NCI-H1092 treated with DMSO at 0.1 percent for 48 hours (cell line): ENCODE measurements around the gene CLEC4G.
A peak's percentile ranks its signal among the peaks of the same experiment; 100 is the strongest.

Experiments used
- DNase-seq: peaks from one replicate; lab custom pipeline; 2025; lab: John Stamatoyannopoulos, UW

The CLEC4G gene

DNA sequence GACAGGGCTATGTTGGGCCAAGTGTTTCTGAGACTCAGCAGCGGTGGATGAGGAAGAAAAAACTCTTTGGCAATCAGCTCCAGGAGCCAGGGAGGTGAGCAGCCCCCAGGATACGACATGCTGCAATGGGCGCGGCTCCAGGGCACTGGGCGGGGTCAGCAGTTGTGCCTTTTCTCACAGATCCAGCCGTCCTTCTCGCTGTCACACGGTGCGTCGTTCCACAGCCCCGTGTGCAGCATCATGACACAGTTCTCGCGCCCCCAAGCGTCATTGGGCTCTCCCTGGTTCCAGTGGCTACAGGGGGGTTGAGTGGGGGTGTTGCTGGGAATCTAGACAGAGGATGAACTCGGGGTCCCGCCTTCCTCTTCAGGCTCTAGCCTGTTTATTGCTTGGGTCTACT is 2.7 kb downstream of the CLEC4G start:
- no peak for DNase-seq

DNA sequence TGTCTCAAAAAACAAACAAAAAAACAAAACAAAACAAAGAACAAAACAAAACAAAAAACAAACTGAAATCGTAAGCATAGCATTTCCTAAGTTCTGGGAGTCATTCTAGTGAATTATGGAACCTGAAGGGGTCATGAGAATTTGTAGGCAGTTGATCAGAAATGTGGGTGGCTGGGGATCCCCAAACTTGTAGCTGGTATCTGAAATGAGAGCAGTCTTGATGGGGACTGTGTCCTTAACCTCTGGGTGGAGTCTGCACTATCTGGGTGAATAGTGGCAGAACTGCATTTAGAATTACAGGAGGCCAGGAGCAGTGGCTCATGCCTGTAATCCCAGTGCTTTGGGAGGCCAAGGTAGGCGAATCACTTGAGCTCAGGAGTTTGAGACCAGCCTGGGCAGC is 6.1 kb downstream of the CLEC4G start:
- DNase-seq = no peak

DNA sequence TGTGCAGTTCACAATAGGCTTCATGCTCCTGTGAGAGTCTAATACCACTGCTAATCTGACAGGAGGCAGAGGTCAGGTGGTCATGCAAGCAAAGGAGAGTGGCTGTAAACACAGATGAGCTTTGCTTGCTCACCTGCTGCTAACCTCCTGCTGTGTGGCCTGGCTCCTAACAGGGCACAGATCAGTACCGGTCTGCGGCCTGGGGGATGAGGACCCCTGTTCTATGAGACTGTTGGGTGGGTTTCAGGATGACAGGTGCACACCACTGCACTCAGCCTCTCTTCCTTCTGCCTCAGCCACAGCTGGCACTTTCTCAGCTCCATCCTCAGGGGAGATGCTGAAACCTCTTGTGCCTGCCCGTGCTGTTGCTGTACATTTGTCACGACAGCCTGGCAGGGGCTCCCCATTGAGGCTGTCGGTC is 9.7 kb downstream of the CLEC4G start:
- DNase-seq = peak; percentile 53

- no peak for DNase-seq
These were observed 11.6 kb downstream of the CLEC4G start for GRCh38 chr19:7720351-7720750.

DNA sequence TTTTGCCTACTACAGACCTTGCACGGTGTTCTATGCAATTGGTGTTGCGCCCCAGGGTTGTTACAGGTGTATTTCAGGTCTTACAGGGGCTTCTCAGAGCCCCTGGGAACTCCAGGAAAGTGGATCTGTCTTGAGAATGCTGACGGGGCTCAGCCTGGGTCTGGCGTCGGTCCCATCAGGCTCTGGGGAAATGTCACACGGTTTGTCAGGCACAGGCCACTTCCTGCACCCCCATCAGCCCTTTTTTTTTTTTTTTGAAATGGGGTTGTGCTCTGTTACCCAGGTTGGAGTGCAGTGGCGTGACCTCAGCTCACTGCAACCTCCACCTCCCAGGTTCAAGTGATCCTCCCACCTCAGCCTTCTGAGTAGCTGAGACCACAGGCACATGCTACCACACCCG is 13.2 kb downstream of the CLEC4G start:
- DNase-seq = no peak

DNA sequence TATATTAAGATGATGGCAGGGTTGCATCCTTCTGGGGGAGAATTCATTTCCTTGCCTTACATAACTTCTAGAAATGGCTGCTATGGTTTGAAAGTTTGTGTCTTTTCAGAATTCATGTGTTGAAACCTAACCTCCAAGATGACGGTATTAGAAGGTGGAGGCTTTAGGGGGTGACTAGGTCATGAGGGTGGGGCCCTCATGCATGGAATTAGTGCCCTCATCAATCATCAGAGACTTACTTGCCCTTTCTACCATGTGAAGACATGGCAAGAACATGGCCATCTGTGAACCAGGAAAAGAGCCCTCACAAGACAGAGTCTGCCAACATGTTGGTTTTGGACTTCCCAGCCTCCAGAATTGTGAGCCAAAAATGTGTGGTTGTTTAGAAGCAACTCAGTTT is 15.1 kb downstream of the CLEC4G start:
- DNase-seq = no peak

GRCh38 chr19:7715671-7716070 is 16.2 kb downstream of the CLEC4G start:
- no peak for DNase-seq

DNA sequence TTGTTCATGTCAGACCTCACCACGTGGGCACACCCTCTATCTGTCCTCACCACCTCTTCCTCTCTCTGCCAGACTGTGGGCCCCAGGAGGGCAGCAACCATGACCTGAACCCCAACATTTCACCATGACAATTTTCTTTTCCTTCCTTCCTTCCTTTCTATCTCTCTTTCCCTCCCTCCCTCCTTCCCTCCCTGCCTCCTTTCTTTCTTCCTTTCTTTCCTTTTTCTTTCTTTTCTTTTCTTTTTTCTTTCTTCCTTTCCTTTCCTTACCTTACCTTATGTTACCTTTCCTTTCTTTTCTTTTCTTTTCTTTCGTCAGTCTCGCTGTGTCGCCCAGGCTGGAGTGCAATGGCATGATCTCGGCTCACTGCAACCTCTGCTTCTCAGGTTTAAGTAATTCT is 21.3 kb downstream of the CLEC4G start:
- DNase-seq = no peak

DNA sequence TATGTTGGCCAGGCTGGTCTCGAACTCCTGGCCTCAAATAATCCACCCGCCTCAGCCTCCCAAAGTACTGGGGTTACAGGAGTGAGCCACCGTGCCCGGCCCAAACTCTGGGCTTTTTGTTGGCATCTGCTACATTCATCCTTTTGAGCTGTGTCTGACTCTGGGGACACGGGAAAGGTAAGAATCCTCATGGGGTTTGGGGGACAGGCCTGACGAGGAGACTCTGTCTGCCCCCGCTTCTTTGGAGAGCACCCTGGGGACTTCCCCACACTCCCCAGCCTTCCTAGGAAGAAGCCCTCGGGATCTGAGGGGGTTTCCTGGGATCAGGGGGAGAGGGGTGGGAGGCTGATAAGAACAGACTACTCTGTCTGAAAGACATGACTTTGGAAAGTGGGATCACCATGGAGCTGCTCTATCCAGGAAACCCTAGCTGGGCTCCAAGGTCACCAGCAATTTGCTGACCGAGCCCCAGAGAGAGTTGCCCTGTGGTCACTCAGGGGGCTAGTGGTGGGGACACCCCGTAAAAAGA is 21.9 kb downstream of the CLEC4G start:
- DNase-seq = no peak

GRCh38 chr19:7706955-7707456 is 24.9 kb downstream of the CLEC4G start:
- no peak for DNase-seq

DNA sequence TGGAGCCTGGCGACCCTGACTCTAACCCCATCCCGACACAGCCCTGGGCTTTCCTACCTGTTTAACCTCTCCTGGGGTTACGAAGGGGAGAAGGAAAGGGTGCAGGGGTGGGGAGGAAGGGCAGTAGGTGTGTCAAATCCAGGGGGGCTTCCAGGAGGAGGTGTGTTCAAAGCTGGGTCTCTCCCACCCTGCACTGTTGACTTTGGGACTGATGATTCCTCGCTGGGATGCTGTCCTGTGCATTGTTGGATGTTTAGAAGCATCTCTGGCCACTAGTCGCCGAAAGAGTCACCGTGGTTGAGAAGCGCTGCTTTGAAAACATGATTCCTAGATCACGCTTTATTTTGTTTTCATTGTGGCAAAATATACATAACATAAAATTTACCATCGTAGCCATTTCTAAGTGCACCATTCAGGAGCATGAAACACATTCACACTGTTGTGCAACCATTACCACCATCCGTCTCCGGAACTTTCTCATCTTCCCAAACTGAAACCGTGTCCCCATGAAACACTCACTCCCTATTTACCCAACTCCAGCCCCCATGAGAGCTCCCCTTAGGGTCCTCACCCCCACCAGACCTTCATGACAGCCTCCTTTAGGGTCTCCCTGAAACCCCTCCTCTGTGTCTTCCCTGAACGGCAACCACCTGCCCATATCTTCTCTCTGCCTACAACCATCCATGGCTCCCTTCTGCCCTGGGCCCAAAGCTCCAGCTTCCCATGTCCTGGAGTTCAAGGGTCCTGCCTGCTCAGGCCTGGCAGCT is 25.5 kb downstream of the CLEC4G start:
- DNase-seq = no peak

DNA sequence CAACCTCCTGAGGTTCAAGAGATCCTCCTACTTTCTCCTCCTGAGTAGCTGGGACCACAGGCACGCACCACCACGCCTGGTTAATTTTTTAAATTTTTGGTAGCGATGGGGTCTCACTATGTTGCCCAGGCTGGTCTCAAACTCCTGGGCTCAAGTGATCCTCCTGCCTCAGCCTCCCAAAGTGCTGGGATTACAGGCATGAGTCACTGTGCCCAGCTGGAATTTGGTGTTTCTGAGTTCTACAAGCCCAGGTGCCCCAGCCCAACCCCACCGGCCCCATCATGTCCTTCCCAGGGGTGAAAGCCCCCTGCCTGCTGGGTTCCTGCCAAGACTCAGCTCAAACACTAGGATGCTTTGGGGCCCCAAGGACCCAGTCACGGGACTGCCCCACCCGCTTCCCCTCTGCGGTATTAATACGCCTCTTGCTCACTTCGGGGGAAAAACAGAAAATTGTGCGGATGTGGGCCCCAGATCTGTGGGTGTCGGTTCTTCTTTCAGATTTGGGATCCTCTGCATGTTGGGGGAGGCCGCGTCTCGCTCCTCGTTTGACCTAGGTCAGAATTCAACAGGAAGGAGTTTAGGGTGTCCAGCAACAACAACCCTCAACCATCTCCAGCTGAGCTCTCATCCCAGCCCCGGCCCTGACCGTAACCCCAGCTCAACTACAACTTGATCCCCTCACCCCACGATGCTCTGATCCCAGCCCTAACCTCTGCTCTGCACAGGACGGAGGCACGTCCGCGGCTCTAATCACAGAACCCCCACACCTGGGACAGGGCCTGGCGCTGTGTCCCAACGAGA is 26.3 kb downstream of the CLEC4G start:
- no peak for DNase-seq

DNA sequence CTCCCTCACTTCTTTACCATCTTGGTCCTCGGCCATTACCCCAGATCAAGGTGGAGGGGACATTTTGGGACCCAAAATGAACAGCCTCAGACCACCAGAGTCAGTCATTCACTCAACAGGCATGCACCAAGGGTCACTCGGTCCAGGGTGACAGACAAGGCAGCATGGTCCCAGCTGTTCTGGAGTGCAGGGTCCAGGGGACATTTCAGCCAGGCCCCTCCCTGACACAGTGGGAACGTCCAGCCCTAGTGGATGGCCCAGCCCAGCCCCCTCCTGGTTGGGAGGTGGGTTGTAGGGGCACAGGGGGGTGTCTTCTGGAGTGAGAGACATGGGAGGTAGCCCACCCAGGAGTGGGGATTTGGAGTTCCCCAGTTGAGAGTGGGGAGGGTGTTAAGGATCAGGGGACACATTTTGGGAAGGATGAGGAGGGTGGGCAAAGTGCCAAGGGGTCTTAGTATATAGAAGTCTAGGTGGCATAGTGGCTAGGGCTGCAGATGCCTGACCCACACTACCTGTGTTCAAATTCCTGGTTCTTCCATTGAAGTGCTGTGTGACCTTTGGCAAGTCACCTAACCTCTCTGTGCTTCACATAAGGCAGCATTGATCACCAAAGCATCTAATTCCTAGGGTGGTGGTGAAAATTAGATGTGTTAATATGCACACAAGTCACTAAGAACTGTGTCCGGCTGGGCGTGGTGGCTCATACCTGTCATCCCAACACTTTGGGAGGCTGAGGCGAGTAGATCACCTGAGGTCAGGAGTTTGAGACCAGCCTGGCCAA is 27.4 kb downstream of the CLEC4G start:
- no peak for DNase-seq

DNA sequence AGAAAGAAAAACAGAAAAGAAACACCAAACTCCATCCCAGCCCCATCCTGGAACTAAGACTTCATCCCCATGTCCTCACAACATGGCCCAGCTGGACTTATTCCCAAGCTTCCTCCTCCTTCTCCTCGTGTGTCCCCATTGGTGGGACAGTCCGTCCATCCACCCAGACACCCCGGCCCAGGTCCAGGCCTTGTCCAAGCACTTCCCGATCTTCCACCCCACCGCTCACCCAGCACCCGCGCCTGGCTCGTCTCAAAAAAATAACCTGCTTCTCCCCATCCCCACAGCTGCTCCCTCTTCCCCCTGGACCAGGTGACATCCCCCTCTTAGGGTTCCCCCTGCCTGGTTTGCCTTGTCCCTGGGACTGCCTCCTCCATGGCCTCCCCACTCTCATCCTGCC is 28.6 kb downstream of the CLEC4G start:
- no peak for DNase-seq

GRCh38 chr19:7701654-7702457 is 30.1 kb downstream of the CLEC4G start, which contains the start of gene FCER2:
Gene FCER2 (minus strand): TSS chr19:7702131. CDS start chr19:7699760, 2,371 bp downstream.
- no peak for DNase-seq

DNA sequence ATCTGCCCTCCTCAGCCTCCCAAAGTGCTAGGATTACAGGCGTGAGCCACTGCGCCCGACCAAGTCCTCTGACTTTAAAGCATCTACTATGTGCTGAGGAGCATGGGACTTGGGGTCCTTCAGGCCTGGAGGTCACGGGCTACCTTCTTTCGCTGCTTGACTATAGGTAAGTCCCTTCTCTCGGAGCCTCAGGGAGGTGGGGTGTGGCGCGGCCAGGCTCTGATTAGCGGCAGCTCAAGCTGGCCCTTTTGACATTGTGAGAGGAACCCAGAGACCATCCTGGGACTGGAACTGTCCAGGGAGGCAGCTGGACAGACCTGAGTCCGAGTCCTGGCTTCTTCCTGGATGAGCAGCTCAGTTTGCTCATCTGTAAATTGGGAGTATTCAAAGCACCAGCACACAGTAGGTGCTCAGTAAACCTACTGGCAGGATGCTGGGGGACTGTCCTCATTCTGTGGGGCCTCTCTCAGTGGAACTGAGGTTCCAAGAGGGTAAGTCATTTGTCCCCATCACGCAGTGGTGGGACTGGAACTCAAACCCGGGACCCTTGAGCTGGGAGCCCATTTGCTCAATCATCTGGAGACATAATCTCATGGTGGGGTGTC is 30.8 kb downstream of the CLEC4G start:
- no peak for DNase-seq

DNA sequence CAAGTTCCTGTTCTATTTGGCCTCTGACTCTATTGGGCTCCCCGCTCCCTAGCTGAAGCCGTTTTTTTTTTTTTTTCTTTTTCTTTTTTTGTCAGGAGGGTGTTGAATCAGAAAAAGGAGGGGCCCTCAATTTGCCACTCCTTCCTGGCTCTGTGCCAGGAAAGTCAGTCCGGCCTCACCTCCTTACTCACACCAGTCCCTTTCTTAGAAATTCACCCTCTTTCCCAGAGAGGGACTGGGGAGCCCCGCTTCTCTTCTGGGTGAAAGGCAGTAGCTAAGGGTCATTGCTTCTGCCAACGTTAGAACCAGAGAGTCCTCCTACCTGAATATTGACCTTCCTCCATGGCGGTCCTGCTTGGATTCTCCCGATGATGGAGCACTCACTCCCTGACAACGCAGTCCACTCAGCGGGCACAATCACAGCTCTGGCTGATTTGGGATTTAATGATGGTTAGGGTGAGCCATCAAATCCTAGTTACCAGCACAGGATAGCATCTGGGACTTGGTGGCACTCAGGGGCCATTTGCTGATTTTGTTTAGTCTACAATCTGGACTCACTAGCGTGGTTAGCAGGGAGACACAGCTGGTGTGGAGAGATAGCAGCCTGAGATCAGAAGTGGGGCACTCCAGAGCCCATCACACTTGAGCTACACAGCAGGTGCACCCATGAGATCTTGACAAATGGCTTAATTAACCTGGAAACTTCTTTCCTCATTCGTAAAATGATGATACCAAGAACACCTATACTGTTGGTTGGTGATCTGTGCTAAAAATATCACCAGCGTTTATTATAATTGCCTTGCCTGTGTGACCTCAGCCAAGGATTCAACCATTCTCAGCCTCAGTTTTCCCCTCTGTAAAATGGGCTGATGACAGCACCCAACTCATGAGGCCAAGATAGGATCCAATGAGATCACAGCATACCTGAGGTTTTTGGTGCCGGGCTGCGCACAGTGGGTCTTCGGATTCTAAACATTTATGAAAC is 32.2 kb downstream of the CLEC4G start:
- no peak for DNase-seq

GRCh38 chr19:7699003-7699402 is 32.9 kb downstream of the CLEC4G start:
- DNase-seq = no peak

DNA sequence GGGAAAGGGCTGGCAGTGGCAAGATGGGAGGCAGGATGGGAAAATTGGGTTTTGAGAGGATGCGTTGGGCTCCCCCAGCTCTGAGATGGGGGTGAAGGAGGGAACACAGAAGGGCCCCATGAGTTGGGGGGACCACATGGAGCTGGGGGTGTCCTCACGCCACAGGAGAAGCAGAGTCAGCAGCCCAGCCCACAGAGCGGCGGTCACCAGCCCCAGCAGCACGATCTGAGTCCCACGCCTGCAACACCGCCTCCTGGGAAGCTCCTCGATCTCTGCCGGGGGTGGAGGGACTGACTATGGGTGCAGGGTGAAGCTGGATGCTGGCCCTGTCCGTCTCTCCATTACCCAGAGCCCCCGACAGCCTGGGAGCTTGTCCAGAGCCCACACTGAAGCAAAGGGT is 33.3 kb downstream of the CLEC4G start:
- DNase-seq = no peak
